Heart right ventricle (tissue), 16 donors: ENCODE data around the gene FAM47E. TPM values are rescaled to one million over a fixed set of nuclear protein-coding genes. Genes with fewer than 3 reads are reported as not detected.

Experiments used
- ATAC-seq, 8 donors: fragments of 200-7000 bp; cut with Tn5 transposase; one replicate each; pipeline ENCODE4 v1.9.1; 2020; ENCODE audit warnings: mild to moderate bottlenecking in 8 of 8, moderate library complexity in 8 of 8, moderate number of reproducible peaks in 1 of 8
- DNase-seq, 2 donors: peaks; one replicate each; pipeline ENCODE4 v3.0.0-alpha.2; 2020
- H3K27ac ChIP-seq, 10 donors: fragments of 200-600 bp; sonication (generic) in 2 of 10; one replicate each; pipeline versions ENCODE4 v1.5.0 to v1.8.0; 2020 to 2022; ENCODE audit warnings: mild to moderate bottlenecking in 3 of 10
- H3K27me3 ChIP-seq, 7 donors: fragments of 200-600 bp; one replicate each; pipeline ENCODE4 v1.8.0; 2021 to 2022; ENCODE audit warnings: mild to moderate bottlenecking in 2 of 7
- H3K36me3 ChIP-seq, 9 donors: fragments of 200-600 bp; sonication (generic) in 1 of 9; one replicate each; pipeline versions ENCODE4 v1.5.0 to v1.8.0; 2020 to 2022; ENCODE audit warnings: mild to moderate bottlenecking in 2 of 9
- H3K4me1 ChIP-seq, 9 donors: fragments of 200-600 bp; sonication (generic) in 1 of 9; one replicate each; pipeline versions ENCODE4 v1.5.0 to v1.8.0; 2020 to 2022; ENCODE audit warnings: mild to moderate bottlenecking in 4 of 9
- H3K4me3 ChIP-seq, 10 donors: fragments of 200-600 bp; sonication (generic) in 2 of 10; one replicate each; pipeline versions ENCODE4 v1.5.0 to v1.8.0; 2020 to 2022; ENCODE audit warnings: mild to moderate bottlenecking in 7 of 10, moderate library complexity in 2 of 10
- H3K9me3 ChIP-seq, 11 donors: fragments of 200-600 bp in 10 of 11; sonication (generic) in 2 of 11; one replicate each; pipeline versions ENCODE4 v1.5.0 to v1.8.0; 2013 to 2022; ENCODE audit warnings: mild to moderate bottlenecking in 2 of 11, control low read depth in 1 of 11, moderate library complexity in 1 of 11
- CTCF ChIP-seq, 9 donors: fragments of 200-600 bp; sonication (generic) in 2 of 9; IDR thresholded peaks; one replicate each; pipeline versions ENCODE4 v1.5.0 to v1.8.0; 2021 to 2022; ENCODE audit warnings: antibody characterized with exemption in 9 of 9, mild to moderate bottlenecking in 5 of 9, moderate library complexity in 1 of 9
- WGBS, 2 donors: extraction: QIAGEN DNeasy Blood & Tissue Kit; methylation state at CpG; one replicate each; pipeline ENCODE4 v1.1.7; 2013; ENCODE audit warnings: inconsistent platforms in 1 of 2; 5-methylcytosine and 5-hydroxymethylcytosine counted together
- intact Hi-C, 10 donors: fragments of 100-400 bp; cut with DNase I; formaldehyde crosslinking; loops; one replicate each; pipeline versions ENCODE4 v1.11.1 to v1.14.2; 2022
- polyA plus RNA-seq, 2 donors: library from polyadenylated mRNA; stranded (reverse); fragments of 200-250 nt; gene quantifications; one replicate each; pipeline ENCODE4 v1.2.3, GENCODE V29; 2013
- total RNA-seq, 10 donors: library from RNA; stranded (reverse); fragmentation: NEBNext Ultra II Directional in 3 of 10; extraction: Animal tissue kit (Norgen Biotek cat#: 25700) in 3 of 10; gene quantifications; one replicate each; pipeline versions ENCODE4 v1.2.1 to v1.2.4, GENCODE V29; 2021 to 2023
- donor health status: Arrhythmogenic right ventricular cardiomyopathy.
- donor health status: ischemic (EF 13 %, LVEDD 7.1; RV severe dilation, severe dysfunction).
- donor health status: healthy with polysubstance abuse.
- donor health status: DM: no; HTN: yes; CAD: no.
- donor health status: DM: no; HTN: no; CAD: no.
- donor health status: ischemic (EF 25% LVEDD 6.9; RV normal size, moderate dysfunction).
- donor health status: ischemic (EF 25% LVEDD 5.7; RV mildly dilated, moderate dysfunction).
- donor health status: healthy.
- donor health status: DM: yes; HTN: yes; CAD: no.
- donor health status: Ischemic cardiomyopathy.
- donor health status: ischemic (EF 35%, LVEDD 5.7; RV mildly dilated, moderate dysfunction).
- donor health status: nonischemic (EF 11% LVEDD 7.7; RV severe dilation, severe dysfunction).
- donor health status: DM: yes; HTN: yes; CAD: no.
- donor health status: PGD.
- donor health status: ischemic (EF 29% LVEDD 5.4; RV normal size, mild dysfunction).
- donor health status: nonischemic (EF 23%, LVEDD 6.1; RV moderate dilation, normal function).

FAM47E gene
- total and polyA plus RNA-seq, 12 donors, result 0.68 to 6.3 (median 3.1) TPM

GRCh38 chr4:76213415-76214176, 37.9 kb upstream of the FAM47E start, which contains the start of gene SCARB2:
TSS of gene SCARB2 (minus strand) at chr4:76213824. CDS start at chr4:76213543, 281 bp downstream.
- TF ChIP-seq CTCF (IDR thresholded peaks at IDR 0.05), result no peak
- 0% methylated on average over 90 to 94 of the region's 94 CpGs for WGBS, 2 donors
- peak within 1 kb of the TSS; percentile 50 to 95 (median 84) for H3K4me3 ChIP-seq
- H3K9me3 ChIP-seq, result no peaks in the 10 kb centered on the region
- DNase-seq (peak; percentile 88 to 92), ATAC-seq (peak; percentile 92 to 97 (median 96))
- H3K27ac ChIP-seq, result peak within 1 kb of the TSS; percentile 93 to 98 (median 96)
- intact Hi-C loops, result loop anchor here in 5 of 10 donors (2.0 to 10.0 kb wide), 5 partner anchors 33 to 861 kb away; partner anchors contain the start of genes CCNI (in 1 of the 5), FAM47E (in 1 of the 5), NUP54 (in 1 of the 5) and STBD1 (in 1 of the 5)
- peaks cover 16 to 77% (median 54%) of the 10 kb centered on the region in 9 donors for H3K4me1 ChIP-seq
- no peaks in the 10 kb centered on the region for H3K27me3 ChIP-seq
- no peaks in the 10 kb centered on the region for H3K36me3 ChIP-seq

- Histone ChIP-seq H3K4me3 (peak overlapping the region; percentile 42 to 95 (median 84)), H3K9me3 (no peaks in the 10 kb centered on the region), H3K27me3 (no peaks in the 10 kb centered on the region), H3K36me3 (no peaks in the 10 kb centered on the region), H3K4me1 (peaks cover 14 to 77% (median 48%) of the 10 kb centered on the region in 9 donors), H3K27ac (peak overlapping the region; percentile 93 to 98 (median 96))
- 14% methylated on average over 10 of the region's 10 CpGs for WGBS, 2 donors
- no peak for DNase-seq
- intact Hi-C loops, result loop anchor here in 4 of 10 donors (5.0 to 10.0 kb wide), 4 partner anchors 38 to 861 kb away; partner anchors contain the start of genes CCNI (in 1 of the 4), FAM47E (in 1 of the 4), NUP54 (in 1 of the 4) and STBD1 (in 1 of the 4)
- TF ChIP-seq CTCF (IDR thresholded peaks at IDR 0.05), result no peak
- peak in 1 of 8 donors; percentile 11 for ATAC-seq
Observed at GRCh38 chr4:76214177-76214675, 37.3 kb upstream of the FAM47E start.

GRCh38 chr4:76215077-76215476, 36.4 kb upstream of the FAM47E start:
- no peak for DNase-seq
- H3K27me3 ChIP-seq, result no peaks in the 10 kb centered on the region
- no peak overlapping the region for H3K4me3 ChIP-seq
- no peak for TF ChIP-seq CTCF (IDR thresholded peaks at IDR 0.05)
- ATAC-seq, result no peak
- H3K4me1 ChIP-seq, result peaks cover 6 to 76% (median 40%) of the 10 kb centered on the region in 9 donors
- peak overlapping the region in 5 of 10 donors; percentile 94 to 98 (median 95) for H3K27ac ChIP-seq
- 95 to 98% methylated on average over 3 of the region's 3 CpGs for WGBS, 2 donors
- no peaks in the 10 kb centered on the region for H3K36me3 ChIP-seq
- H3K9me3 ChIP-seq, result no peaks in the 10 kb centered on the region
- intact Hi-C loops, result loop anchor here in 2 of 10 donors (5.0 to 10.0 kb wide), 3 partner anchors 68 to 860 kb away; partner anchors contain the start of genes CCNI (in 1 of the 2), NUP54 (in 1 of the 2) and STBD1 (in 1 of the 2)

GRCh38 chr4:76216524-76216923, 35.0 kb upstream of the FAM47E start:
- no peak overlapping the region for H3K4me3 ChIP-seq
- intact Hi-C loops, result loop anchor here in 2 of 10 donors (5.0 to 10.0 kb wide), 3 partner anchors 69 to 858 kb away; partner anchors contain the start of genes CCNI (in 1 of the 2), NUP54 (in 1 of the 2) and STBD1 (in 1 of the 2)

More at GRCh38 chr4:76216524-76216923, 35.0 kb upstream of the FAM47E start:
- DNase-seq (no peak), ATAC-seq (no peak)
- Histone ChIP-seq H3K36me3 (no peaks in the 10 kb centered on the region), H3K27me3 (no peaks in the 10 kb centered on the region), H3K9me3 (no peaks in the 10 kb centered on the region), H3K4me1 (peaks cover 6 to 62% (median 25%) of the 10 kb centered on the region in 9 donors), H3K27ac (peak overlapping the region in 2 of 10 donors; percentile 15 to 21)
- 82 to 87% methylated on average over 2 of the region's 2 CpGs for WGBS, 2 donors
- TF ChIP-seq CTCF (IDR thresholded peaks at IDR 0.05), result no peak
